ENCODE results near the gene DNAH12. TPM values are rescaled to one million over a fixed set of nuclear protein-coding genes. Genes with fewer than 3 reads are reported as not detected.

DNAH12 gene
- total and polyA plus RNA-seq, 10 of the 15 experiments (the other 5 are each of a cell fraction or from before 2014, with no cell fraction given): under 0.01 to 0.35 (median 0.08) TPM

- no TSS peak for BruUV-seq (replicated peaks)
- Histone ChIP-seq H3K36me3 (ENCODE audit: control insufficient read depth in 2 of 2, insufficient read depth in 2 of 2, low read length in 1 of 2) (peaks cover 3 to 28% of the 10 kb centered on the region in 2 experiments; a peak in 3 of 4 replicates), H3K27me3 (replicated peaks in 1 of 2; ENCODE audit: control insufficient read depth in 2 of 2, insufficient read depth in 2 of 2, low read length in 1 of 2) (no peaks in the 10 kb centered on the region), H3K27ac (ENCODE audit: control insufficient read depth, insufficient read depth) (no peak overlapping the region), H3K9ac (ENCODE audit: control insufficient read depth, insufficient read depth, low read length) (no peak overlapping the region), H3K4me1 (ENCODE audit: control insufficient read depth, insufficient read depth, low read length) (no peaks in the 10 kb centered on the region), H3K4me3 (no peak overlapping the region), H3K79me2 (ENCODE audit: control insufficient read depth, insufficient read depth, low read length) (peaks cover 9% of the 10 kb centered on the region), H4K20me1 (ENCODE audit: control insufficient read depth, insufficient read depth) (no peaks in the 10 kb centered on the region), H3K9me3 (replicated peaks; ENCODE audit: control insufficient read depth, insufficient read depth, low read length) (no peaks in the 10 kb centered on the region), H2AFZ (ENCODE audit: control insufficient read depth, low read depth, low read length) (no peak overlapping the region), H3K4me2 (ENCODE audit: control insufficient read depth, insufficient read depth) (no peak overlapping the region)
- RAD21 ChIA-PET (ENCODE audit: unreplicated experiment): interaction anchor here (2.5 kb wide), 1 partner anchor 180 kb away, joined by 5 read pairs; no protein-coding TSS in a partner anchor
- ATAC-seq (no peak), DNase-seq (ENCODE audit: low read depth, low spot score) (no peak), FAIRE-seq (no peak)
- SMC1A ChIA-PET (ENCODE audit: uncharacterized antibody, unreplicated experiment): interaction anchor here (1.8 kb wide), 1 partner anchor 10 kb away, joined by 5 read pairs; no protein-coding TSS in a partner anchor
- intact Hi-C loops (cut with micrococcal nuclease; ENCODE audit: unreplicated experiment) (no loop called here), in situ Hi-C loops (cut with MboI) (no loop called here)
- WGBS (ENCODE audit: insufficient coverage, insufficient replicate concordance, low lambda C conversion rate, missing lambda C conversion rate): 97% methylated on average over 9 of the region's 9 CpGs
- TF ChIP-seq ZBTB4 (CRISPR knock-in tag; IDR thresholded peaks at IDR 0.05): no peak
- TF ChIP-seq, protein P1, sequence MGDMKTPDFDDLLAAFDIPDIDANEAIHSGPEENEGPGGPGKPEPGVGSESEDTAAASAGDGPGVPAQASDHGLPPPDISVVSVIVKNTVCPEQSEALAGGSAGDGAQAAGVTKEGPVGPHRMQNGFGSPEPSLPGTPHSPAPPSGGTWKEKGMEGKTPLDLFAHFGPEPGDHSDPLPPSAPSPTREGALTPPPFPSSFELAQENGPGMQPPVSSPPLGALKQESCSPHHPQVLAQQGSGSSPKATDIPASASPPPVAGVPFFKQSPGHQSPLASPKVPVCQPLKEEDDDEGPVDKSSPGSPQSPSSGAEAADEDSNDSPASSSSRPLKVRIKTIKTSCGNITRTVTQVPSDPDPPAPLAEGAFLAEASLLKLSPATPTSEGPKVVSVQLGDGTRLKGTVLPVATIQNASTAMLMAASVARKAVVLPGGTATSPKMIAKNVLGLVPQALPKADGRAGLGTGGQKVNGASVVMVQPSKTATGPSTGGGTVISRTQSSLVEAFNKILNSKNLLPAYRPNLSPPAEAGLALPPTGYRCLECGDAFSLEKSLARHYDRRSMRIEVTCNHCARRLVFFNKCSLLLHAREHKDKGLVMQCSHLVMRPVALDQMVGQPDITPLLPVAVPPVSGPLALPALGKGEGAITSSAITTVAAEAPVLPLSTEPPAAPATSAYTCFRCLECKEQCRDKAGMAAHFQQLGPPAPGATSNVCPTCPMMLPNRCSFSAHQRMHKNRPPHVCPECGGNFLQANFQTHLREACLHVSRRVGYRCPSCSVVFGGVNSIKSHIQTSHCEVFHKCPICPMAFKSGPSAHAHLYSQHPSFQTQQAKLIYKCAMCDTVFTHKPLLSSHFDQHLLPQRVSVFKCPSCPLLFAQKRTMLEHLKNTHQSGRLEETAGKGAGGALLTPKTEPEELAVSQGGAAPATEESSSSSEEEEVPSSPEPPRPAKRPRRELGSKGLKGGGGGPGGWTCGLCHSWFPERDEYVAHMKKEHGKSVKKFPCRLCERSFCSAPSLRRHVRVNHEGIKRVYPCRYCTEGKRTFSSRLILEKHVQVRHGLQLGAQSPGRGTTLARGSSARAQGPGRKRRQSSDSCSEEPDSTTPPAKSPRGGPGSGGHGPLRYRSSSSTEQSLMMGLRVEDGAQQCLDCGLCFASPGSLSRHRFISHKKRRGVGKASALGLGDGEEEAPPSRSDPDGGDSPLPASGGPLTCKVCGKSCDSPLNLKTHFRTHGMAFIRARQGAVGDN (IDR thresholded peaks at IDR 0.05): no peak
- TF ChIP-seq LARP7 (IDR thresholded peaks at IDR 0.05): no peak
- no peak for TF ChIP-seq KAT2A (conservative IDR thresholded peaks at IDR 0.05; ENCODE audit: control insufficient read depth, low read depth, low read length)
- no peak for TF ChIP-seq MTA2 (IDR thresholded peaks at IDR 0.05; ENCODE audit: low read depth)
- TF ChIP-seq, protein P2, sequence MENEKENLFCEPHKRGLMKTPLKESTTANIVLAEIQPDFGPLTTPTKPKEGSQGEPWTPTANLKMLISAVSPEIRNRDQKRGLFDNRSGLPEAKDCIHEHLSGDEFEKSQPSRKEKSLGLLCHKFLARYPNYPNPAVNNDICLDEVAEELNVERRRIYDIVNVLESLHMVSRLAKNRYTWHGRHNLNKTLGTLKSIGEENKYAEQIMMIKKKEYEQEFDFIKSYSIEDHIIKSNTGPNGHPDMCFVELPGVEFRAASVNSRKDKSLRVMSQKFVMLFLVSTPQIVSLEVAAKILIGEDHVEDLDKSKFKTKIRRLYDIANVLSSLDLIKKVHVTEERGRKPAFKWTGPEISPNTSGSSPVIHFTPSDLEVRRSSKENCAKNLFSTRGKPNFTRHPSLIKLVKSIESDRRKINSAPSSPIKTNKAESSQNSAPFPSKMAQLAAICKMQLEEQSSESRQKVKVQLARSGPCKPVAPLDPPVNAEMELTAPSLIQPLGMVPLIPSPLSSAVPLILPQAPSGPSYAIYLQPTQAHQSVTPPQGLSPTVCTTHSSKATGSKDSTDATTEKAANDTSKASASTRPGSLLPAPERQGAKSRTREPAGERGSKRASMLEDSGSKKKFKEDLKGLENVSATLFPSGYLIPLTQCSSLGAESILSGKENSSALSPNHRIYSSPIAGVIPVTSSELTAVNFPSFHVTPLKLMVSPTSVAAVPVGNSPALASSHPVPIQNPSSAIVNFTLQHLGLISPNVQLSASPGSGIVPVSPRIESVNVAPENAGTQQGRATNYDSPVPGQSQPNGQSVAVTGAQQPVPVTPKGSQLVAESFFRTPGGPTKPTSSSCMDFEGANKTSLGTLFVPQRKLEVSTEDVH (IDR thresholded peaks at IDR 0.05; ENCODE audit: low read depth, partially characterized antibody): no peak
- no peak for TF ChIP-seq HDAC2 (IDR thresholded peaks at IDR 0.05)
- no peak for TF ChIP-seq BCL11A (IDR thresholded peaks at IDR 0.05; ENCODE audit: low read depth, low read length)
- no peak for TF ChIP-seq CBX5 (IDR thresholded peaks at IDR 0.05; ENCODE audit: low read depth)
- no peak for TF ChIP-seq TAF1 (IDR thresholded peaks at IDR 0.05; ENCODE audit: borderline replicate concordance, low read depth, low read length)
- POLR2A ChIA-PET: no interaction called here
- CTCF ChIA-PET: interaction anchor here (1.0 kb wide), 1 partner anchor 12 kb away, joined by 3 read pairs; no protein-coding TSS in a partner anchor
These were observed 33.7 kb upstream of the DNAH12 start for GRCh38 chr3:57577801-57578200.
